ENCODE data around the gene PRPF6. TPM values are rescaled to one million over a fixed set of nuclear protein-coding genes. Genes with fewer than 3 reads are reported as not detected.

PRPF6 gene
- total and polyA plus RNA-seq, 7 donors = 23.4 to 59.9 (median 44.9) TPM

DNA sequence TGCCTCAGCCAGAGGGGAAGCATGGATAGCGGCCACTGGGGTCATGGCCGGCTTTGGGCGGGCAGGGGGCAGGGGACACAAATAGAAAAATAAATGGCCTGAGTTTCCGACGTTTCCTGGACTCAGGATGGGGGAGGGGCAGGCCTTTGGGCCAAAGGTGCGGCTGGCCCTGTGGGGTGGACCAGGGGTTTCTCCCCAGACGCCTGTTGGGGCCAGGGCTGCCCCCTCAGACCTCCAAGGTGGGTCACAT lies 75.6 kb downstream of the PRPF6 start:
- Histone ChIP-seq H3K27me3 (peaks cover 2 to 48% (median 40%) of the 10 kb centered on the region in 3 donors), H3K4me3 (no peak overlapping the region)
- WGBS, 2 donors = 43 to 61% methylated on average over 7 of the region's 7 CpGs

DNA sequence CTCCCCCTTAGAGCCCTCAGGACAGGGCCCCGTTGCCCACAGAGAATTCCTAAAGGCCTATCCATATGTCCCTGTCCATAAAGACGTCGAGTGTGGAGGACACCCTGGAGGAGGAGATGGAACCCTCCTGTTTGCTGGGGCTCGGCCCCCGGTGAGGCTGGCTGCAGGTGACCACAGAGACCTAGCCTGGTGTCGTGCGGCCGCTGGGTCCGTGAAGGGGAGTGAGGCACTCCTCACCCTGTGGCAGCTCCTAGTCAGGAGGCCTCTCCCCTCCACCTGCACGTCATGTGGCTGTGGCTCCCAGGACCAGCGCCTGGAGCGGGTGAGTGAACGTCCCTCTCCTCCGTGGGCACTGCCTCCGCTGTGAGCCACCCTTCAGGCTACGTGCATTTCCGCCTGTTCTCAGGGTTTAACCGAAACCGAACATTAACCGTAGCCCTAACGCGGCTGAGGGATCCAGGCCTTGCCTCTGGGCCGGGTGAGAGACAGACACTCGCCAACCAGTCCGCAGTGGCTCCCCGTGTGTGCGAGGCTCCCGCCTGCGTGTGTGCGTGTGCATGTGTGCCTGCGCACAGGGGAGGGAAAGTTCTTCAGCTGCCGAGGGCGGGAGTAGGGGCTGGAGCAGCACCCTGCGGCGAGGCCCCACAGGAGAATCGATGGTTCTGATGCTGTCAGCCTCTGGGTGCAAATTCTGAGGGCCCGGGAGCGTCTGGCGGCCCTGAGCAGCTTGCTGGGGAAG lies 76.1 kb downstream of the PRPF6 start:
- peak overlapping the region in 1 of 4 donors; percentile 10 for H3K4me3 ChIP-seq
- DNase-seq = no peak
- intact Hi-C loops (cut with DNase I) = no loop called here
- H3K4me1 ChIP-seq = peaks cover 0 to 8% (median 2%) of the 10 kb centered on the region in 4 donors
- TF ChIP-seq EP300 (IDR thresholded peaks at IDR 0.05) = no peak
- TF ChIP-seq POLR2AphosphoS5 (IDR thresholded peaks at IDR 0.05) = no peak
- TF ChIP-seq POLR2A (IDR thresholded peaks at IDR 0.05) = no peak
- TF ChIP-seq, protein P1, sequence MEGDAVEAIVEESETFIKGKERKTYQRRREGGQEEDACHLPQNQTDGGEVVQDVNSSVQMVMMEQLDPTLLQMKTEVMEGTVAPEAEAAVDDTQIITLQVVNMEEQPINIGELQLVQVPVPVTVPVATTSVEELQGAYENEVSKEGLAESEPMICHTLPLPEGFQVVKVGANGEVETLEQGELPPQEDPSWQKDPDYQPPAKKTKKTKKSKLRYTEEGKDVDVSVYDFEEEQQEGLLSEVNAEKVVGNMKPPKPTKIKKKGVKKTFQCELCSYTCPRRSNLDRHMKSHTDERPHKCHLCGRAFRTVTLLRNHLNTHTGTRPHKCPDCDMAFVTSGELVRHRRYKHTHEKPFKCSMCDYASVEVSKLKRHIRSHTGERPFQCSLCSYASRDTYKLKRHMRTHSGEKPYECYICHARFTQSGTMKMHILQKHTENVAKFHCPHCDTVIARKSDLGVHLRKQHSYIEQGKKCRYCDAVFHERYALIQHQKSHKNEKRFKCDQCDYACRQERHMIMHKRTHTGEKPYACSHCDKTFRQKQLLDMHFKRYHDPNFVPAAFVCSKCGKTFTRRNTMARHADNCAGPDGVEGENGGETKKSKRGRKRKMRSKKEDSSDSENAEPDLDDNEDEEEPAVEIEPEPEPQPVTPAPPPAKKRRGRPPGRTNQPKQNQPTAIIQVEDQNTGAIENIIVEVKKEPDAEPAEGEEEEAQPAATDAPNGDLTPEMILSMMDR (IDR thresholded peaks at IDR 0.05) = no peak
- no peaks in the 10 kb centered on the region for H3K36me3 ChIP-seq
- peaks cover 0 to 43% (median 35%) of the 10 kb centered on the region in 3 donors for H3K27me3 ChIP-seq
- 60 to 66% methylated on average over 39 of the region's 39 CpGs for WGBS, 2 donors
- H3K9me3 ChIP-seq = no peaks in the 10 kb centered on the region
- peak overlapping the region; percentile 10 to 71 (median 48) for H3K27ac ChIP-seq

More for the DNA sequence above, 75.6 kb downstream of the PRPF6 start:
- intact Hi-C loops (cut with DNase I) = no loop called here
- TF ChIP-seq EP300 (IDR thresholded peaks at IDR 0.05) = no peak
- Histone ChIP-seq H3K27ac (peak overlapping the region; percentile 10 to 71 (median 48)), H3K4me1 (peaks cover 0 to 7% (median 0%) of the 10 kb centered on the region in 4 donors), H3K36me3 (no peaks in the 10 kb centered on the region), H3K9me3 (no peaks in the 10 kb centered on the region)
- no peak for DNase-seq

DNA sequence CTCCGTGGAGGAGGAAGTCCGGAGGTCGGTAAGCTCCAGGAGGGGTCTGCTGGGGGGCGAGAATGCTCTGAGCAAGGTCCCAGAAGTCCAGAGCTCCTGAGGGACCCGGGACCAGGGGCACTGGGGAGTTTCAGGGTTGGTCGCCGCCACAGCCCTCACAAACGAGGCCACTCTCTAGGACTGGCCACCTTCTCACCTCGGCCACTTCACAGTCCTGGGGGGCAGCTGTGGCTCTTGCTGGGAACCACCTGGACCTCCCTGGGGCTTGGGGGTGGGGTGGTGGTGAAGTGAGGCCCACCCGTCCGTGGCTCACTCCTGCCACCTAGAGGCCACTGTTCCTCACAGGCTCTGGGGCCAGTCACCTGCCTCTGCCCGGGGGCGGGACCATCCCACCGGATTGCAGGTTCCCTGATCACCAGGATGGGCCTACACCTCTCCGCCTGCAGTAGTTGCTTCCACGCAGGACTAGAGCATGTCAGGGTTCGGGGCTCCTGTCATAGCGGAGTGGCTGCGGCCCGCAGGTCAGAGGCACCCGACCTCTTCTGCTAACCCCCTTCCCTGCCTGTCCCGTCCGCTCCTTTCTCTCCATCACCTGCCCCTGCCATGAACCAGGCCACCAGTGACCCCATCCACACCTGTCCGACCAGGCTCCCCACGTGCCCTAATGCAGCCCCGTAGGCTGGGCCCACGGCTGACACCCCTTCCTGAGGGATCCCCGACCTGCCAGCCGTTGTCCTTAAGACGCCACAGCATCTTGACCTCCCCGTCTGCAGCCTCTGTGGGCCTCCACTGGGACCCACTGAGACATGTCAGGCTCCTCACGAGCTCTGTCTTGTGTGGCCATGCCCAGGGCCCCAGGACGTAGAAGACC lies 76.9 kb downstream of the PRPF6 start:
- WGBS, 2 donors = 27 to 38% methylated on average over 33 of the region's 33 CpGs
- peaks cover 0 to 35% (median 30%) of the 10 kb centered on the region in 3 donors for H3K27me3 ChIP-seq

DNA sequence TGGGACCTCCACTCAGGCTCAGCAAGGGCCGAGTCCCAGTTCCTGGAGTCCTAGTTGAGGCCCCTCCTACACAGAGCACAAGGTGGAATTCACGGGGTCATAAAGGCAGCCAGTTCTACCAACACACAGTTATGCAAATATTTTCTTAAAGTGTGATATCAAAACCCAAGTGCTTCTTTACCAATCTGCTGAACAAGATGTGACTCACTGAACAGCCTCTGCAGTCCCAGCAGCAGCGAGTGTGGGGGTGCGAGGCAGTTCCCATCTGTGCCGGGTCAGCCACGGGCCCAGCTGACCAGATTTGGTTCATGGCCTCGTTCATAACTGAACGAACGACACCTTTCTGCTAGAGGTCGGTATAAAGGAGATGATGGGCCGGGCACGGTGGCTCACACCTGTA lies 77.6 kb downstream of the PRPF6 start:
- no peak overlapping the region for H3K4me3 ChIP-seq
- intact Hi-C loops (cut with DNase I) = no loop called here
- H3K27ac ChIP-seq = no peak overlapping the region
- 37 to 73% methylated on average over 12 of the region's 12 CpGs for WGBS, 2 donors
- H3K36me3 ChIP-seq = no peaks in the 10 kb centered on the region
- no peaks in the 10 kb centered on the region for H3K9me3 ChIP-seq
- no peak for TF ChIP-seq POLR2A (IDR thresholded peaks at IDR 0.05)
- TF ChIP-seq, protein P1 (IDR thresholded peaks at IDR 0.05) = no peak
- no peak for TF ChIP-seq EP300 (IDR thresholded peaks at IDR 0.05)
- no peak for TF ChIP-seq POLR2AphosphoS5 (IDR thresholded peaks at IDR 0.05)
- H3K4me1 ChIP-seq = peaks cover 0 to 15% (median 9%) of the 10 kb centered on the region in 4 donors
- DNase-seq = no peak
- peaks cover 0 to 29% (median 24%) of the 10 kb centered on the region in 3 donors for H3K27me3 ChIP-seq

More for the DNA sequence above, 76.9 kb downstream of the PRPF6 start:
- Histone ChIP-seq H3K36me3 (no peaks in the 10 kb centered on the region), H3K9me3 (no peaks in the 10 kb centered on the region), H3K4me1 (peaks cover 0 to 15% (median 7%) of the 10 kb centered on the region in 4 donors), H3K27ac (peak overlapping the region; percentile 10 to 71 (median 48)), H3K4me3 (peak overlapping the region in 1 of 4 donors; percentile 10)
- TF ChIP-seq, protein P1 (IDR thresholded peaks at IDR 0.05) = peak; percentile 60 to 83 (median 77)
- TF ChIP-seq POLR2A (IDR thresholded peaks at IDR 0.05) = no peak
- intact Hi-C loops (cut with DNase I) = no loop called here
- peak; percentile 82 for DNase-seq

DNA sequence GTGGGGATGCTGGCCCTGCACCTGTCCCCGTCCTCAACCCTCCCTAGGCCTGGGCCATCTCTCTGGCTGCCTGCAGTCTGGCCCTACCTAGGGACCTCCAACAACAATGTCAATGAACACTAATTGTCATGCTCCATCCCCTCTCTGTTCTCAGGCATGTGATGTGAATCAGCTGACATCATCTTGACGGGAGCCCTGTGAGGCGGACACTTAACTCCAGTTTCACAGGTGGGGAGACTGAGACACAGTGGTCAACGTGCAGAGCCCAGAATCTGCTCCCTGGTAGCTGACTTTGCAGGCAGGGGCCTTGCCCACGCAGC lies 81.3 kb downstream of the PRPF6 start:
- DNase-seq = no peak
- intact Hi-C loops (cut with DNase I) = no loop called here
- peaks cover 0 to 36% (median 25%) of the 10 kb centered on the region in 4 donors for H3K4me1 ChIP-seq
- peak overlapping the region; percentile 72 to 95 (median 89) for H3K4me3 ChIP-seq
- 66 to 74% methylated on average over 5 of the region's 5 CpGs for WGBS, 2 donors
- no peaks in the 10 kb centered on the region for H3K9me3 ChIP-seq
- no peaks in the 10 kb centered on the region for H3K36me3 ChIP-seq
- peak overlapping the region; percentile 77 to 91 (median 88) for H3K27ac ChIP-seq
- H3K27me3 ChIP-seq = no peaks in the 10 kb centered on the region
- TF ChIP-seq, protein P1 (IDR thresholded peaks at IDR 0.05) = no peak
- TF ChIP-seq EP300 (IDR thresholded peaks at IDR 0.05) (no peak), POLR2A (IDR thresholded peaks at IDR 0.05) (no peak), POLR2AphosphoS5 (IDR thresholded peaks at IDR 0.05) (no peak)
